Measurements from ENCODE around the gene ZBED4. TPM values are rescaled to one million over a fixed set of nuclear protein-coding genes. Genes with fewer than 3 reads are reported as not detected.

Gene ZBED4
- total RNA-seq, 2 experiments from 2014 or later: 17.3 to 17.4 TPM

DNA sequence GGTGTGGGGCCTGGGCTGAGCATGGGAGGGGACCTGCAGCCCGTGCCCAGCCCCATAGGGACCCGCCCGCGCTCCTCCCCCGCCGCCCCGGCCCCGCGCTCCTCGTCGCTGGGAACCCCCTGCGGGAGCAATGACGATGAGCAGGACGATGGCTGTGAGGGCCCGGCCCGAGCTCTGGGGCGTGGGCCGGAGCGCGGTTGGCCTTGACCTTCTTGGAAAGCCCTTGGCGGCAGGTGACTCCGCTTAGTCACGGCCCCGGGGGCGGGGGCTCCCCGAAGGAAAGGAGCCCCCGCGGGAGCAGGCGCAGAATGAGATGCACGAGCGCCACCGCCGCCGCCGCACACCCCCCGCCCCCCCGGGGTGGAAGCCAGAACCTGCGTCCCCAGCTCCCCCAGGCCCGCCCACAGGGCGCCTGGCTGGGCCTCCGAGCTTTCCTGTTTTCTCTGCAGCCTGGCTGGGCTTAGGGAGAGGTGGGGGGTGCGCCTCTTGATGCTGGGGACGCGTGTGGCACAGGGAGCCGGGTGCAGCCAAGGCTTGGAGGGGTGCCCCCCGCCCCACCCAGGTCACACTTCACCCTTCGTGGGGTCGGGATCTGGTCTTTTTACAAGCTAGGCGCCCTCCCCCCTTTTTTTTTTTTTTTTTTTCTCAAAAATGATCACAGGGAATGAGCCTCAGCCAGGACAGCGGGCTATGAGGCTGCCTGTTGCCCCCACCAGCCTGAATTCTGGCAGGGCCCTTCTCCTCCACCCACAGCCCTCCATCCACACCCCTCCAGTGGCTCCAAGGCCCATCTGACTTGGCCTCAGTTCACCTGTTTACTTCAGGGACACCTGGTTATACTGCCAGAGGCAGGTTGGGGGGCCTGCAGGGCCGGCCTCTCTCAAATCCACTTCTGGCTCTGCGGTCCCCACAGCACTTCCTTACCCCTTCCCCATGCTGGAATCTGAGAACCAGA, 82.7 kb downstream of the ZBED4 start:
- DNase-seq: peak; percentile 99
- Mint-ChIP-seq H3K36me3 (ENCODE audit: low read depth) (peaks cover 3% of the 10 kb centered on the region), H3K4me1 (peaks cover 43% of the 10 kb centered on the region), H3K27me3 (no peaks in the 10 kb centered on the region), H3K4me3 (peak overlapping the region; percentile 64), H3K27ac (peak overlapping the region; percentile 85), H3K9me3 (ENCODE audit: low read depth) (no peaks in the 10 kb centered on the region)
- CTCF ChIA-PET: interaction anchor here (0.7 kb wide), 2 partner anchors 9 to 169 kb away, joined by 3 to 4 read pairs; no protein-coding TSS in a partner anchor
- peak; percentile 84 for ATAC-seq
- POLR2A ChIA-PET: interaction anchor here (0.6 to 3.2 kb wide), 8 partner anchors 15 to 44 kb away, joined by 3 to 46 read pairs (median 5); partner anchors contain the start of gene PIM3
- intact Hi-C loops (cut with DNase I, micrococcal nuclease): loop anchor here (1.0 to 10.0 kb wide), 6 partner anchors 18 to 259 kb away; partner anchors contain the start of genes PIM3 (in 2 of the 2), ALG12 (in 1 of the 2), CRELD2 (in 1 of the 2) and ZBED4 (in 1 of the 2)

GRCh38 chr22:49936973-49937757, 83.5 kb downstream of the ZBED4 start:
- POLR2A ChIA-PET: interaction anchor here (0.8 to 3.2 kb wide), 3 partner anchors 14 to 29 kb away, joined by 3 to 46 read pairs (median 15); partner anchors contain the start of gene PIM3

DNA sequence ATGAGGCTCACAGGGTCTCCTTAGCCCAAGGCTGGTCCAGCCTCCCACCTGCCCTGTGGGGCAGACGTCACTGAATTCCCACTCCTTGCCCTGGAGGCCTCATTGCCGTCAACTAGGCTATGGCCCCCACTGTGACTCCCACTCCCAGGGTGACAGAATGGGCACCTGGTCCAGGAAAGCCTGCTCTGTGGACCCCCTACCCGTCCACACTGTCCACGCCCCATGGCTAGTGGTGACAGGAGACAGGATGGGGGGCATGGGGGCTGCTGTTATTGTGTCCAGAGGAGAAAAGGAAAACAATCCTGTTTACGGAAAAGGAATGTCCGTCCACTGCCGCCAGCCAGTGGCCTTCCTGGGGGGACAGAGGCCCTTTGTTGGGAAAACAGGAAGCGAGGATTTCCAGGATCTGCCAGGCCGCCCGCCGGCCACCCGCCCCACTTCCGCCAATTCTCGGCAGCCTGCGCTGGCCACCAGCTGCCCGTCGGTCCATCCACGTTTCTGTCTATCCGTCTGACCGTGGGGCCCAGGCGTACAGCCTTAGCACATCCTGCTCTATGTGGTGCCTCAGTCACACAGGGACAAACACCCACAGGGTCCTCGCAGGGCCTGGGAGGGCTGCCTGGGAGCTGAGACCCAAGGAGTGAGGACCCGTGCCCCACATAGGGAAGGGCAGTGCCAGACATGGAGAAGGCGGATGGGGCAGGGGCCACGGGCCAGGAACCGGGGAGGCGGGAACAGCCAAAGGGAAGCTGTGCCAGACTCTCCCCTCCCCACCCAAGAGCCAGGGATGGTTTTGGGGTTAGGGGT, 84.3 kb downstream of the ZBED4 start:
- DNase-seq (no peak), ATAC-seq (no peak)
- Mint-ChIP-seq H3K27ac (no peak overlapping the region), H3K36me3 (ENCODE audit: low read depth) (peaks cover 3% of the 10 kb centered on the region), H3K4me1 (peaks cover 33% of the 10 kb centered on the region), H3K27me3 (no peaks in the 10 kb centered on the region), H3K4me3 (no peak overlapping the region), H3K9me3 (ENCODE audit: low read depth) (no peaks in the 10 kb centered on the region)
- ChIA-PET CTCF (no interaction called here), POLR2A (interaction anchor here (0.8 to 3.2 kb wide), 3 partner anchors 13 to 29 kb away, joined by 3 to 46 read pairs (median 15); partner anchors contain the start of gene PIM3)
- intact Hi-C loops (cut with DNase I, micrococcal nuclease): loop anchor here (2.0 to 10.0 kb wide), 2 partner anchors 33 to 257 kb away; no protein-coding TSS in a partner anchor

More at GRCh38 chr22:49936973-49937757, 83.5 kb downstream of the ZBED4 start:
- CTCF ChIA-PET: no interaction called here
- no peaks in the 10 kb centered on the region for H3K9me3 Mint-ChIP-seq (ENCODE audit: low read depth)
- ATAC-seq (no peak), DNase-seq (no peak)
- intact Hi-C loops (cut with DNase I, micrococcal nuclease): loop anchor here (1.0 to 10.0 kb wide), 6 partner anchors 19 to 258 kb away; partner anchors contain the start of genes PIM3 (in 2 of the 2), ALG12 (in 1 of the 2), CRELD2 (in 1 of the 2) and ZBED4 (in 1 of the 2)
- peak overlapping the region; percentile 85 for H3K27ac Mint-ChIP-seq
- peak overlapping the region; percentile 64 for H3K4me3 Mint-ChIP-seq
- H3K27me3 Mint-ChIP-seq: no peaks in the 10 kb centered on the region
- peaks cover 37% of the 10 kb centered on the region for H3K4me1 Mint-ChIP-seq
- peaks cover 3% of the 10 kb centered on the region for H3K36me3 Mint-ChIP-seq (ENCODE audit: low read depth)

DNA sequence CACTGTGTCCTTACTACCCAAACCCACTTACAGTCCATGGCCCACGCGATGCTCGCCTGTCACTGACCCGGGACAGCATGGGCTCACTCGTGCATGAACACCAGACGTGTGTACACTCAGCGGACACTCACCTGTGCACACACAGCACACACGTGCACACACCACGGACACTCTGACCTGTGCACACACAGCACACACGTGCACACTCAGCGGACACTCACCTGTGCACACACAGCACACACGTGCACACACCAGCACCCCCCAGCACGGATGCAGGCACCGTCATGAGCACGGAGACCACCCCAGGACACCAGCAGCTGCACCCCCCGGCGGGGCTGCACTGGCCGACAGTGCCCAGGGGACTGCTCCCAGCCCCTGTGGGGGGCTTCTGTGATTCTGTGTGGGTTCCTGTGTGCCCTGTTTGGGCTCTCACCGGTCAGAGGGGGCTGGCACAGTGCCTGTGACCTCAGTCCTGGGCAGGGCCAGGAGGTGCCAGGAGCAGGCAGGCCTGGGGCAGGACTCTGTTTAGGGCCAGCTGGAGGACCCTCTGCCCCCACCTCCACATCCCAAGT, 85.0 kb downstream of the ZBED4 start:
- Mint-ChIP-seq H3K27me3 (no peaks in the 10 kb centered on the region), H3K4me1 (peaks cover 26% of the 10 kb centered on the region), H3K4me3 (no peak overlapping the region), H3K36me3 (ENCODE audit: low read depth) (no peaks in the 10 kb centered on the region), H3K9me3 (ENCODE audit: low read depth) (no peaks in the 10 kb centered on the region), H3K27ac (peak overlapping the region; percentile 25)
- CTCF ChIA-PET: no interaction called here
- no peak for ATAC-seq
- intact Hi-C loops (cut with DNase I, micrococcal nuclease): loop anchor here in 1 of 2 experiments (10.0 kb wide), 1 partner anchor 256 kb away; no protein-coding TSS in a partner anchor
- DNase-seq: no peak
- POLR2A ChIA-PET: interaction anchor here (3.2 kb wide), 1 partner anchor 23 kb away, joined by 46 read pairs; the partner anchor contains the start of gene PIM3

Other genes with a start within 250 kb of the ZBED4 start
- gene BRD1, start 26.0 kb upstream of the ZBED4 start, total RNA-seq: 10 to 100 TPM; 22.1 to 23.6 TPM
- gene ALG12, start 64.6 kb downstream of the ZBED4 start, total RNA-seq: 10 to 100 TPM; 13.6 to 13.7 TPM
- gene CRELD2, start 64.8 kb downstream of the ZBED4 start, total RNA-seq: 10 to 100 TPM; 15.2 to 16.4 TPM
- gene PIM3, start 106.9 kb downstream of the ZBED4 start, total RNA-seq: 100 to 1,000 TPM; 127 to 165 TPM
- under 1 TPM; 0.16 TPM for gene IL17REL, start 158.9 kb downstream of the ZBED4 start, total RNA-seq
- not detected for gene TTLL8, start 204.5 kb downstream of the ZBED4 start, total RNA-seq
- gene MLC1, start 231.6 kb downstream of the ZBED4 start, total RNA-seq: not detected
- gene MOV10L1, start 236.2 kb downstream of the ZBED4 start, total RNA-seq: under 1 TPM in 1 of 2 experiments, not detected in 1; 0.11 TPM